AG09319 (cell line): Measurements from ENCODE around the gene APBB2.

Source experiments
- DNase-seq: peaks from one replicate; pipeline ENCODE4 v3.0.0-alpha.2; 2010; ENCODE audit warnings: low read depth; ENCODE audit errors: extremely low read depth
- TF ChIP-seq, protein P1 (sequence below): IDR thresholded peaks from 2 replicates; pipeline ENCODE4 v1.5.1; 2011; ENCODE audit warnings: low read depth, mild to moderate bottlenecking, inconsistent platforms, low read length, moderate library complexity

Gene APBB2

DNA sequence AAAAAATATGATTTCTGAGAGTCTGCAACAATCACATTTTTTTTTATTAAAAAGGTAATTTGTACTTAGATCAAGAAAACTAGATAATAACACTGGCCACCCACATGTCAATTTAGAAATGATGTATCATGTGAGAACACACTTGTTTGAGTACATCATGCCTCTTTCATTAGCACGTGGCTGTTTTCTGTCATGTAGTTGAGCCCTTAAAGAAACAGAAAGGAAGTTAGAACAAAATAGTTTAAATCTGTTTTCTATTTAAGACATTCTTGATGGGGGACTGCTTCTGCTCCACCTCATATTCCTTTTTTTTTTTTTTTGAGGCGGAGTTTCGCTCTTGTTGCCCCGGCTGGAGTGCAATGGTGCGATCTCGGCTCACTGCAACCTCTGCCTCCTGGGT, 257.1 kb downstream of the APBB2 start:
- DNase-seq: no peak
- TF ChIP-seq, protein P1, sequence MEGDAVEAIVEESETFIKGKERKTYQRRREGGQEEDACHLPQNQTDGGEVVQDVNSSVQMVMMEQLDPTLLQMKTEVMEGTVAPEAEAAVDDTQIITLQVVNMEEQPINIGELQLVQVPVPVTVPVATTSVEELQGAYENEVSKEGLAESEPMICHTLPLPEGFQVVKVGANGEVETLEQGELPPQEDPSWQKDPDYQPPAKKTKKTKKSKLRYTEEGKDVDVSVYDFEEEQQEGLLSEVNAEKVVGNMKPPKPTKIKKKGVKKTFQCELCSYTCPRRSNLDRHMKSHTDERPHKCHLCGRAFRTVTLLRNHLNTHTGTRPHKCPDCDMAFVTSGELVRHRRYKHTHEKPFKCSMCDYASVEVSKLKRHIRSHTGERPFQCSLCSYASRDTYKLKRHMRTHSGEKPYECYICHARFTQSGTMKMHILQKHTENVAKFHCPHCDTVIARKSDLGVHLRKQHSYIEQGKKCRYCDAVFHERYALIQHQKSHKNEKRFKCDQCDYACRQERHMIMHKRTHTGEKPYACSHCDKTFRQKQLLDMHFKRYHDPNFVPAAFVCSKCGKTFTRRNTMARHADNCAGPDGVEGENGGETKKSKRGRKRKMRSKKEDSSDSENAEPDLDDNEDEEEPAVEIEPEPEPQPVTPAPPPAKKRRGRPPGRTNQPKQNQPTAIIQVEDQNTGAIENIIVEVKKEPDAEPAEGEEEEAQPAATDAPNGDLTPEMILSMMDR: no peak

DNA sequence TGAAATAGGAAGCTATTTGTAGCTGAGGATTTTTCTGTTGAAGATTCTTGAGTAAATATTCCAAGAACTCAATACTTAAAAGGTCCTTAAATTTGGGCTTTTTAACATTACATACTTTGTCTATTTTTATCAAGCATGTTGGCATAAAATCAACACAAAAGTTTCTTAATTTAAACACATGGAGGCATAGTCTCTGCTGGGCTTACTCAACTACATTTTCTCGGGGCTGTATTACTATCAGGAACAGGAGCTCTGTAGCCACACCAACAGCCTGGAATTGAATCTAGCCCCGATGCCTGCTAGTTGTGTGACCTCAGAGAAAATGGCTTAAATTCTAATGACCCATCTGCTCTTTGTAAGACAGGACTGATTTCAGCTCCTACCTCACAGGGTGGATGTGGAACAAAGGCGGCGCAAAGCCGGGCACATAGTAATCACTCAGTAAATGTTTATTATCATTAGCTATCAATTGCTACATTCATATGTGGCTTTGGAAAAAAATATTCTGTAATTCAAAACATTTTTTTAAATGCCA, 257.6 kb downstream of the APBB2 start:
- TF ChIP-seq, protein P1: no peak
- no peak for DNase-seq

- no peak for DNase-seq
- TF ChIP-seq, protein P1: no peak
Observed at GRCh38 chr4:40954088-40954668, 260.2 kb downstream of the APBB2 start.

DNA sequence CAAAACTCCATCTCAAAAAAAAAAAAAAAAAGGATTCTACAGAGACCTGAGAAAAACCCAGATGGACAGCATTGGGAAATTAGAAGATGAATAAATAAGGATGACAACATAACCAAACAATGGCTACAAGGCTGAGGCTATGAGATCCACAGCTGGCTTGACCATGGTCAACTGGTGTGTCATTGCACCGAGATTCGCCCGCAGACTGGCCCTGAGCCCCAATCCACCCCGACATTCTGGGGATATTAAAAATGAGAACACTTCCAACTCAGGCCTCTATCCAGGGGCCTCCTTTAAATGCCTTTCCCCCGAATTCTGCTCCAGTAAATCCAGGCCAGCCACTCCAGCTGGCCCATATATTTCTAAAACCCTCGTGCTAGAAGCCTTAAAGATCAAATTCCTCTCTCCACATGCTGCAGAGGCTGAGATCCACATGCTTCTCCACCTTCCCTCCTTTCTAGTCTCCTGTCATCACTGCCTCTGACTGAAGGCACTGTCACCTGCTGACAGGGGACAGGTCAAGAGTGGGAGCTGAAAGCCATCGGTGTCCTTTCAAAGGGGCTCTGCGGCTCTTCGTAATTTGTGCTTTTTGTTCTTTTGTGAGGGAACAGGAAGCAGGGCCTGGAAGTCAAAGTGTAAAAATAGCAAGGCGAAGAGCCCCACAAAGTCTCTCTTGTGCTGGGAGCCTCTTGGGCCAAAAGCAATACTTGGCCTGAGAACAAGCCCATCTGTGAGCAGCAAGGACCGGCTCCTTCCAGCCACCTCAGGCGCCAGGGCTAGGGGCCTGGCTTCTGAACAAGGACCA, 260.9 kb downstream of the APBB2 start:
- TF ChIP-seq, protein P1: no peak
- no peak for DNase-seq

- no peak for DNase-seq
- TF ChIP-seq, protein P1: no peak
Observed at GRCh38 chr4:40952672-40953071, 261.7 kb downstream of the APBB2 start.

GRCh38 chr4:40952217-40952616, 262.1 kb downstream of the APBB2 start:
- no peak for DNase-seq
- TF ChIP-seq, protein P1: no peak

- TF ChIP-seq, protein P1: no peak
- no peak for DNase-seq
Observed at GRCh38 chr4:40951026-40951425, 263.3 kb downstream of the APBB2 start.
